DMS53 treated with DMSO at 0.1 percent for 48 hours (cell line): Measurements from ENCODE around the gene DAZ1.
"Not testable (repeated sequence)": the region's sequence is repeated elsewhere in the genome, so short reads cannot be mapped to it uniquely, and the experiment has no call there.

Experiments used
- DNase-seq: peaks from one replicate; lab custom pipeline; 2025; ENCODE audit not compliant: unreplicated experiment; lab: John Stamatoyannopoulos, UW

The DAZ1 gene, protein sequence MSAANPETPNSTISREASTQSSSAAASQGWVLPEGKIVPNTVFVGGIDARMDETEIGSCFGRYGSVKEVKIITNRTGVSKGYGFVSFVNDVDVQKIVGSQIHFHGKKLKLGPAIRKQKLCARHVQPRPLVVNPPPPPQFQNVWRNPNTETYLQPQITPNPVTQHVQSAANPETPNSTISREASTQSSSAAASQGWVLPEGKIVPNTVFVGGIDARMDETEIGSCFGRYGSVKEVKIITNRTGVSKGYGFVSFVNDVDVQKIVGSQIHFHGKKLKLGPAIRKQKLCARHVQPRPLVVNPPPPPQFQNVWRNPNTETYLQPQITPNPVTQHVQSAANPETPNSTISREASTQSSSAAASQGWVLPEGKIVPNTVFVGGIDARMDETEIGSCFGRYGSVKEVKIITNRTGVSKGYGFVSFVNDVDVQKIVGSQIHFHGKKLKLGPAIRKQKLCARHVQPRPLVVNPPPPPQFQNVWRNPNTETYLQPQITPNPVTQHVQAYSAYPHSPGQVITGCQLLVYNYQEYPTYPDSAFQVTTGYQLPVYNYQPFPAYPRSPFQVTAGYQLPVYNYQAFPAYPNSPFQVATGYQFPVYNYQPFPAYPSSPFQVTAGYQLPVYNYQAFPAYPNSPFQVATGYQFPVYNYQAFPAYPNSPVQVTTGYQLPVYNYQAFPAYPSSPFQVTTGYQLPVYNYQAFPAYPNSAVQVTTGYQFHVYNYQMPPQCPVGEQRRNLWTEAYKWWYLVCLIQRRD

DNA sequence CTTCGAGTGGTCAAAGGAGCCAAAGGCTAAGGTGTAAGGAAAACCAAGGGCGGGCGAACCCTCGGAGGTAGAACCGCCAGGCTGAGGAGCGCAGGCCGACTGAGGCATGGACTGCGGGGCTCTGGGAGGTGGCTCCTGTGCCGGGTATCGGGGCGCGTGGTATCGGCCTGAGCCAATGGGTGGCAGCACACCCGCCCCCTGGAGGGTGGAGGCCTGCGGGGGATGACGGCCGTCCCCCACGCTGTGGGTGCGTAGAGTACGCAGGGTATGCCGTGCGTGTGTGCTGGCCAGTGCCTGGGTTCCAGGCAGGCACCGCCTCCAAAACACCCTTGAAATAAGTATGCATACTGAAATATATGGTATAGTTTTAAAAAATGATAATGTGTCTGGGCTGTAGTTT, at the start of gene DAZ1:
TSS of gene DAZ1 (minus strand) at position 101 of the 400 bp plus-strand sequence. CDS start 208 bp downstream, outside the sequence.
- not testable (repeated sequence) for DNase-seq

- DNase-seq: not testable (repeated sequence)
Measured at GRCh38 chrY:23219233-23219632, 20.4 kb upstream of the DAZ1 start, which contains the start of gene DAZ2. Gene DAZ2 (plus strand): TSS chrY:23219533. CDS start chrY:23219741, 208 bp downstream.

- DNase-seq: not testable (repeated sequence)
Measured at GRCh38 chrY:23210681-23211080, 11.9 kb upstream of the DAZ1 start.

DNA sequence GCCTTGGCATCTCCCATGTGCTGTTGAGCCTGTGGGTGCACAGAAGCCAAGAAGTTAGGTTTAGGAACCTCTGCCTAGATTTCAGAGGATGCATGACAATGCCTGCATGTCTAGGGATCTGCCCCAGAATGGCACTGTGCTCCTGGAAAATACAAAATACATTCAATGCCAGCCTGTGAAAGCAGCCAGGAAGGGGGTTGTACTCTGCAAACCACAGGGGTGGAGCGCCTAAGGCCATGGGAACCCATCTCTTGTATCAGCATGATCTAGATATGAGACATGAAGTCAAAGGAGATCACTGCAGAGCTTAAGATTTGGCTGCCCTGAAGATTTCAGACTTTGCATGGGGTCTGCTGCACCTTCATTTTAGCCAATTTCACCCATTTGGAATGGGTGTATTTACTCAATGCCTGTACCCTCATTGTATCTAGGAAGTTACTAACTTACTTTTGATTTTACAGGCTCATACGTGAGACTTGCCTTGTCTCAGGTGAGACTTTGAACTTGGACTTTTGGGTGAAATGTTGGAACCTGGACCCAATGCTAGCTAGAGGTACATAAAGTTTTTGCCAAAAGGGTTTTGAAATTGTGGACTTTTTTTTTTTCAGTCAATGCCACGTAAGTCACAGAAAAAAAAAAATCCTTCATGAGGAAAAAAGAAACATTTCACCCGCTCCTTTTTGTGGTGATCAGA, 11.1 kb upstream of the DAZ1 start:
- DNase-seq: not testable (repeated sequence)

DNA sequence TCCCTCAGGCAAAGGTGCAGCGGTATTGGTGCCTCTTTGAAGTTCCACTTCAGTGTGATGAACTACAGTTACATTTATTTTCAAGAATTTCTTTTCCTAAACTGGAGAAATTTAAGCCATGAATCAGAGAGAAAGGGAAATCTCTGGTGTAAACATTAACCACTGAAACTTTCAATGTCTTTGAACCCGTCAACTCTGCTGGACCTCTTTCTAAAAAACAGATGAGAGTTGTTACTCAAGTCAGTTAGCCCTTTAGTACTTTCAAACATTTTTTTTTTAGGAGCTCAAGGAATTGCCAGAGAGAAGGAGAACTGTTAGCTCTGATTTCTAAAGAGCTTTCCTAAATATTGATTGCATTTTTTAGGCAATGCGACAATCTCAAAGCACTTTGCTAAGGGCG, 8.6 kb upstream of the DAZ1 start:
- DNase-seq: not testable (repeated sequence)
